CD4-positive, alpha-beta T cell treated with Interleukin-12 subunit alpha and Interleukin-12 subunit beta, for 1 hour (primary cell): ENCODE data around the gene KIFAP3.
A peak's percentile ranks its signal among the peaks of the same experiment; 100 is the strongest.
"Not testable (repeated sequence)": the region's sequence is repeated elsewhere in the genome, so short reads cannot be mapped to it uniquely, and the experiment has no call there.

Experiments used
- DNase-seq: peaks from one replicate; pipeline ENCODE4 v3.0.0-alpha.2; 2020

Gene KIFAP3

GRCh38 chr1:170061676-170062075 is 12.8 kb downstream of the KIFAP3 start:
- not testable (repeated sequence) for DNase-seq

GRCh38 chr1:170060015-170060520 is 14.4 kb downstream of the KIFAP3 start:
- not testable (repeated sequence) for DNase-seq

GRCh38 chr1:170049176-170049800 is 25.2 kb downstream of the KIFAP3 start:
- no peak for DNase-seq

- no peak for DNase-seq
Measured at GRCh38 chr1:170048515-170048914, 26.0 kb downstream of the KIFAP3 start.

- no peak for DNase-seq
Measured at GRCh38 chr1:170044187-170044586, 30.3 kb downstream of the KIFAP3 start.

DNA sequence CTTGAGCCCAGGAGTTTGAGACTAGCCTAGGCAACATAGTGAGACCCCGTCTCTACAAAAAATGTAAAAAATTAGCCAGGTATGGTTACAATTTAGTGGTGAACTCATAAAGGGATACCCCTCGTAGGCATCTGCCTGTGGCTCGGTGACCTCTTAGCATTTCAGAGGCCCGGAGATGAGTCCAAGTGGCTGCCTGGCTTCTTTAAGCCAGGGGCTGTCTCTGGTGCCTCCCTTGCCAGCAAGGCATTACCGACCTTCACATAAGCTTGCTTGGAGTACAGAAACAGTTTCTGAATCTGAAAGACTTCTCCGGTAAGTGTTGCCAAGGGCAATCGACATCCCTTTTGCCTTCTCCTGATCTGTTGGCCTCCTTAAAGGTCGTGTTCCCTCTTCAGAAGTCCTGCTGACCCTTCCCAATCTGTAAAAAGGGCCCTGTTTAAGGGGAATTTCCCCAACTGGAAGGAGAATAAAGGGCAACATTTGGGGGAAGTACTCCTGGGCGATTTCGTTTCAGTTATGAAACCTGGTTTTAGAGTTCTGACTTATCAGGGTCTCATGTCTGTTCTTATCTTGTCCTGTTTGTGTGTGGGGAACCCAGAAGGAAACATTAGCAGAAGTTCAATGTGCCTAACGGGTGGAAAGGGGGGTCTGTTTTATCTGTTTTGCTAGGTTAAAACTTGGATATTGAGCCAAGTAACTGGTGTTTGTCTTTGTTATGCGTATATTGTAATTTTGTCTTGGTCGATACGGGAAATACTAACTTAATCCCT is 32.9 kb downstream of the KIFAP3 start:
- no peak for DNase-seq

- DNase-seq: no peak
Measured at GRCh38 chr1:170032531-170033280, 41.8 kb downstream of the KIFAP3 start.

DNA sequence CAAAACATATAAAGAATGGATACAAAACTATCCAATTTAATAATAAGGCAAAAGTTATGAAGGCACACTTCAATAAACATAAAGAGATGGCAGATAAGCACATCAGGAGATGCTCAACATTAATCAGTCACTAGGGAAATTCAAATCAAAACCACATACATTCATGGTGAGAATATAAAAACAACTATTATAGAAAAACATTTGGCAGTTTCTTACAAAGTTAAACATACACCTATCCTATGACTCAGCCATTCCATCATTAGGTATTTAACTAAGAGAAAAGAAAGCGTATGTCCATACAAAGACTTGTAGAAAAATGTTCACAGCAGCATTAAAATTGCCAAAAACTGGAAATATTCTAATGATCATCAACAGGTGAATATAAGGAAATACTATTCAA is 44.3 kb downstream of the KIFAP3 start:
- DNase-seq: no peak

DNA sequence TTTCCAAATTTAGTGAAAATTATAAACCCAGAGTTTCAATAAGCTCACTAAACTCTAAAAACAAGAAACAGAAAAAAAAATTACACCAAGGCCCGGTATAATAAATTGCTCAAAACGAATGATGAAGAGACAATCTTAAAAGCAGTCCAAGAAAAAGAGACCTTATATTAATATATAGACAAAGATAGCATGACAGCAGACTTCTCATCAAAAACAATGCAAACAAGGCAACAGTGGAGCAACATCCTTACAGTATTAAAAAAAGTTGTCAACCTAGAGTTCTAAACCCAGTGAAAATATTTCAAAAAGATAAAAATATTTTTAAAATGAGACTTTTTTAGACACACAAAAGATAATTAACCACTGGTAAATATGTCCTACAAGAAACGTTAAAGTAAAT is 46.7 kb downstream of the KIFAP3 start:
- no peak for DNase-seq

GRCh38 chr1:170020859-170021258 is 53.6 kb downstream of the KIFAP3 start:
- DNase-seq: no peak

- no peak for DNase-seq
Measured at GRCh38 chr1:170017478-170017877, 57.0 kb downstream of the KIFAP3 start.

GRCh38 chr1:170012920-170013319 is 61.6 kb downstream of the KIFAP3 start:
- DNase-seq: no peak

GRCh38 chr1:170010443-170010842 is 64.1 kb downstream of the KIFAP3 start:
- peak; percentile 23 for DNase-seq

GRCh38 chr1:170009551-170009950 is 64.9 kb downstream of the KIFAP3 start:
- DNase-seq: no peak

- not testable (repeated sequence) for DNase-seq
Measured at GRCh38 chr1:170008745-170009144, 65.8 kb downstream of the KIFAP3 start.

GRCh38 chr1:170003270-170003835 is 71.1 kb downstream of the KIFAP3 start:
- DNase-seq: not testable (repeated sequence)

DNA sequence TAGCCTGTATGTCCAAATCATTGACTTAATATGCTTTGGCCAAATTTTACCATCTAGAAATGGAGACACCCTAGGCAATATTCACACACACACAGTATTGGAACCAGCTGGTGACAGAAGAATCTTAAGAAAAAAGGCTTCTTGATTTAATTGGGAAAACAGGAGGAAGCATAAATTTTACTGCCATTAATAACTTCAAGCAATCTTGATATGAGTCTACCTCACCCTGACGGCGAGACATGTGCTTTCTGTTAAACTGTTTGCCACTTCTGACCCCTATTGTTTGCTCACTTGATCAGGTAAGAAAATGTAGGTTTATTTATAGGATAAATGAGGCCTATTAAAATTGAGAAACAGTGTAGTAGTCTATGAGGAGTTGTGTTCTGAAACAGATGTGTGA is 73.2 kb downstream of the KIFAP3 start:
- no peak for DNase-seq

- no peak for DNase-seq
Measured at GRCh38 chr1:169999761-170000160, 74.7 kb downstream of the KIFAP3 start.

- DNase-seq: no peak
Measured at GRCh38 chr1:169999331-169999741, 75.2 kb downstream of the KIFAP3 start.

- no peak for DNase-seq
Measured at GRCh38 chr1:169995993-169996392, 78.5 kb downstream of the KIFAP3 start.

- no peak for DNase-seq
Measured at GRCh38 chr1:169989246-169989645, 85.2 kb downstream of the KIFAP3 start.

DNA sequence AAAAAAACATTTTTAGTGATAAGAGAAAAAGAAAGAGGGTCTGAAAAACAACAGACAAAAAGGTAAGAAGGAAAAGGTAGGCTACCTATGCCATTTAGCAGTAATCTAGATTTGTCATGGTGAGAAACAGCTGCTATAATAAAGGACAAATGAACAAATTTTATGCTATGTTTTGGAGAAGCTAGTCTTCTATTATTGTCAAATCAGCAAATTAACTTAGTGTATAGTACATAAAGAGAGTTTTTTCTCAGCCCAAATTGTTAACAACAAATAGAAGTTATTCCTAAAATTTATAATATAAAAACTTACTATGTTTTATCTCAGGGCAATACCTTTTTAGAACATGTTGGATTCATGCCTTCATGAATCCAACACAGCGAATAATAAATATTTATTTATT is 88.7 kb downstream of the KIFAP3 start:
- DNase-seq: no peak

DNA sequence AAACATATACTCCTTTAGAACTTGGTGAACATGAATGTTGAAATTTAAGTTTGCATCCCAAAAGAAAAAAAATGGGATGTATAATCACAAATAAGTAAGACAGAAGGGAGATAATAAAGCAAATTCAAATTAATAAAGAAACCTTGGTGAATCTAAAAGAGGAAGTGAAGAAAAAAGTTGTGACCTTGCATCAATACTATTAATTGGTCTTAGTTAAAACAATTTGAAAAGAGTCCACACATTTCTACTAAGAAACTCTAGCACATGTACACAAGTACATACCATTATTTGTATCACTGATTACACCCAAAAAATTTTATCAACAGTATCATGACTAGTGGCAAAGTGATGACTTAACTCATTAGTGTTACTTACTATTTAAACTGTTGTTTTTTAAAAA is 100.4 kb downstream of the KIFAP3 start:
- DNase-seq: no peak
